NCI-H1105 treated with DMSO at 0.1 percent for 48 hours (cell line): ENCODE results near the gene FBXO38.

Source experiments
- DNase-seq: peaks from one replicate; lab custom pipeline; 2025; lab: John Stamatoyannopoulos, UW

FBXO38 gene

GRCh38 chr5:148383564-148384379 is at the start of gene FBXO38:
FBXO38 (plus strand) TSS chr5:148383958; CDS start chr5:148394777, 10,819 bp downstream.
- peak; percentile 91 for DNase-seq

GRCh38 chr5:148335259-148335658 is 48.5 kb upstream of the FBXO38 start, which contains the start of gene SPINK9:
SPINK9 (plus strand) TSS chr5:148335559; CDS start chr5:148335614, 55 bp downstream.
- DNase-seq = no peak

- no peak for DNase-seq
These were observed 46.9 kb upstream of the FBXO38 start for GRCh38 chr5:148336704-148337435.

- DNase-seq = no peak
These were observed 41.2 kb upstream of the FBXO38 start for GRCh38 chr5:148342371-148343045.

- DNase-seq = no peak
These were observed 40.7 kb upstream of the FBXO38 start for GRCh38 chr5:148343046-148343407.

- DNase-seq = no peak
These were observed 39.9 kb upstream of the FBXO38 start for GRCh38 chr5:148343603-148344487.

- no peak for DNase-seq
These were observed 36.1 kb upstream of the FBXO38 start for GRCh38 chr5:148347706-148348105.

- DNase-seq = no peak
These were observed 31.1 kb upstream of the FBXO38 start for GRCh38 chr5:148352696-148353095.

GRCh38 chr5:148353634-148354033 is 30.1 kb upstream of the FBXO38 start:
- no peak for DNase-seq

GRCh38 chr5:148364343-148364742 is 19.4 kb upstream of the FBXO38 start:
- no peak for DNase-seq

GRCh38 chr5:148368299-148368698 is 15.5 kb upstream of the FBXO38 start:
- no peak for DNase-seq

GRCh38 chr5:148372166-148372725 is 11.5 kb upstream of the FBXO38 start:
- no peak for DNase-seq

- DNase-seq = no peak
These were observed 10.9 kb upstream of the FBXO38 start for GRCh38 chr5:148372893-148373292.

GRCh38 chr5:148374690-148375360 is 8.9 kb upstream of the FBXO38 start:
- DNase-seq = peak; percentile 1

GRCh38 chr5:148376198-148376597 is 7.6 kb upstream of the FBXO38 start:
- DNase-seq = no peak

GRCh38 chr5:148378670-148379069 is 5.1 kb upstream of the FBXO38 start:
- no peak for DNase-seq

GRCh38 chr5:148379340-148379739 is 4.4 kb upstream of the FBXO38 start:
- no peak for DNase-seq

- no peak for DNase-seq
These were observed 1.9 kb upstream of the FBXO38 start for GRCh38 chr5:148381906-148382305.

GRCh38 chr5:148382961-148383360 is 797 bp upstream of the FBXO38 start:
- DNase-seq = no peak

GRCh38 chr5:148384380-148384737 is 601 bp downstream of the FBXO38 start:
- DNase-seq = no peak

GRCh38 chr5:148385094-148385493 is 1.3 kb downstream of the FBXO38 start:
- no peak for DNase-seq
